Measurements from ENCODE around the gene ZBTB21. TPM values are rescaled to one million over a fixed set of nuclear protein-coding genes. Genes with fewer than 3 reads are reported as not detected.

Gene ZBTB21
- total and polyA plus RNA-seq, 2 donors (not counting 1 experiment from before 2014, with no cell fraction given): 8.9 to 9.1 TPM

DNA sequence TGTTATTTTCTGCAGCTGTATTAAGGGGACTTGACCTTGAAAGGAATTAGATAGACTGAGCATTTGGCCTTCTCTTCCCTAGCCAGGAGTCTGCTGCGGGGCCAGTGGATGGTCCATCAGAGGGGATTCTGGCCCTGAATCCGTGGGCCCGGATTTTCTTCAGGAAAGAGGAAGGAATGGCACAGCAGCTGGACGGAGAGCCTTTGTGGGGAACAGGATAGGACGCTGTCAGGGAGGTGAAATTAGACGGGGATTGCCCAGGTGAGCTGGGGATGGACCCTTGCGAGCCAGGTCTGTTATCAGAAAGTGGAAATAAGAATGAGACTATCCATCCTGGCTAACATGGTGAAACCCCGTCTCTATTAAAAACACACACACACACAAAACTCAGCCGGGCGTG lies 54.6 kb downstream of the ZBTB21 start:
- H2AFZ ChIP-seq (ENCODE audit: low read length): no peak overlapping the region
- no peaks in the 10 kb centered on the region for H4K20me1 ChIP-seq (ENCODE audit: control insufficient read depth, extremely low read depth, insufficient read depth, low read length)
- no peak overlapping the region for H3K9ac ChIP-seq (ENCODE audit: insufficient read depth, low read length)
- no peak overlapping the region for H3K4me3 ChIP-seq (replicated peaks in 1 of 4; ENCODE audit: control extremely low read depth in 1 of 4, insufficient read depth in 1 of 4, low read depth in 3 of 4, low read length in 4 of 4)
- DNase-seq (ENCODE audit: low read depth in 2 of 2): no peak
- peaks cover 19% of the 10 kb centered on the region for H3K4me1 ChIP-seq (ENCODE audit: control insufficient read depth, extremely low read depth, insufficient read depth, low read length)
- H3K79me2 ChIP-seq (ENCODE audit: control insufficient read depth, insufficient read depth, low read length): peaks cover 26% of the 10 kb centered on the region
- H3K9me3 ChIP-seq (ENCODE audit: control insufficient read depth, insufficient read depth, low read depth, low read length): no peaks in the 10 kb centered on the region
- H3K27ac ChIP-seq (ENCODE audit: insufficient read depth, low read length): no peak overlapping the region
- no peak for TF ChIP-seq CTCF (conservative IDR thresholded peaks at IDR 0.05 in 1 of 2, IDR thresholded peaks at IDR 0.05 in 1 of 2; ENCODE audit: low read depth in 1 of 2, low read length in 2 of 2)
- TF ChIP-seq EZH2 (IDR thresholded peaks at IDR 0.05; ENCODE audit: low read length, missing control alignments): no peak
- no peak overlapping the region for H3K4me2 ChIP-seq (ENCODE audit: extremely low read depth, insufficient read depth, low read length)
- H3K36me3 ChIP-seq (ENCODE audit: control insufficient read depth, insufficient read depth, low read length): no peaks in the 10 kb centered on the region
- no peaks in the 10 kb centered on the region for H3K27me3 ChIP-seq (ENCODE audit: control insufficient read depth, insufficient read depth, low read length)

DNA sequence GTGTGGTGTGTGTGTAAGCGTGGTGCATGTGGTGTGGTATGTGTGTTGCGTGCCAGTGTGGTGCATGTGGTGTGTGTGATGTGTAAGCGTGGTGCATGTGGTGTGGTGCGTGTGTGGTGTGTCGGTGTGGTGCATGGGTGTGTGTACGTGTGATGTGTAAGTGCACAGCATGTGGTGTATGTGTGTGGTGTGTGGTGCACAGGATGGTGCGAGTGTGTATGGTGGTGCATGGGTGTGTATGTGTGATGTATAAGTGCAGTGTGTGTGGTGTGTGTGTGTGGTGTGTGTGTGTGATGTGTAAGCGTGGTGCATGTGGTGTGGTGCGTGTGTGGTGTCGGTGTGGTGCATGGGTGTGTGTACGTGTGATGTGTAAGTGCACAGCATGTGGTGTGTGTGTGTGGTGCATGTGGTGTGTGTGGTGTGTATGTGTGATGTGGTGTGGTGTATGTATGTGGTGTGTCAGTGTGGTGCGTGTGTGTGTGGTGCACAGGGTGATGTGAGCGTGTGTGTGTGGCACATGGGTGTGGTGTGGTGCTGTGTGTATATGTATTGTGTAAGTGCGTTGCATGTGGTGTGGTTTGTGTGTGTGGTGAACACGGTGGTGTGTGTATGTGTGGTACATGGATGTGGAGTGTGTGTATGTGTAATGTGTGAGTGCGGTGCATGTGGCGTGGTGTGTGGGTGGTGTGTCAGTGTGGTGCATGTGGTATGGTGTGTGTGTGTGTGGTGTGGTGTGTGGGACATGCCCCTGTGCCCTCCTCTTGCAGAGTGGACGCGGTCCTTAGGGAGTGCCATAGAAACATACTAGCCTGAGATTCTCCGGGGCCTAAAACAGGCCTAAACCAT lies 55.3 kb downstream of the ZBTB21 start:
- Histone ChIP-seq H3K27ac (ENCODE audit: insufficient read depth, low read length) (no peak overlapping the region), H3K4me1 (ENCODE audit: control insufficient read depth, extremely low read depth, insufficient read depth, low read length) (peaks cover 19% of the 10 kb centered on the region), H3K27me3 (ENCODE audit: control insufficient read depth, insufficient read depth, low read length) (no peaks in the 10 kb centered on the region), H2AFZ (ENCODE audit: low read length) (no peak overlapping the region), H3K79me2 (ENCODE audit: control insufficient read depth, insufficient read depth, low read length) (peaks cover 31% of the 10 kb centered on the region), H3K4me3 (replicated peaks in 1 of 4; ENCODE audit: control extremely low read depth in 1 of 4, insufficient read depth in 1 of 4, low read depth in 3 of 4, low read length in 4 of 4) (no peak overlapping the region), H3K4me2 (ENCODE audit: extremely low read depth, insufficient read depth, low read length) (no peak overlapping the region), H4K20me1 (ENCODE audit: control insufficient read depth, extremely low read depth, insufficient read depth, low read length) (no peaks in the 10 kb centered on the region), H3K9ac (ENCODE audit: insufficient read depth, low read length) (no peak overlapping the region), H3K36me3 (ENCODE audit: control insufficient read depth, insufficient read depth, low read length) (no peaks in the 10 kb centered on the region), H3K9me3 (ENCODE audit: control insufficient read depth, insufficient read depth, low read depth, low read length) (no peaks in the 10 kb centered on the region)
- no peak for DNase-seq (ENCODE audit: low read depth in 2 of 2)
- TF ChIP-seq EZH2 (IDR thresholded peaks at IDR 0.05; ENCODE audit: low read length, missing control alignments): no peak
- no peak for TF ChIP-seq CTCF (conservative IDR thresholded peaks at IDR 0.05 in 1 of 2, IDR thresholded peaks at IDR 0.05 in 1 of 2; ENCODE audit: low read depth in 1 of 2, low read length in 2 of 2)

DNA sequence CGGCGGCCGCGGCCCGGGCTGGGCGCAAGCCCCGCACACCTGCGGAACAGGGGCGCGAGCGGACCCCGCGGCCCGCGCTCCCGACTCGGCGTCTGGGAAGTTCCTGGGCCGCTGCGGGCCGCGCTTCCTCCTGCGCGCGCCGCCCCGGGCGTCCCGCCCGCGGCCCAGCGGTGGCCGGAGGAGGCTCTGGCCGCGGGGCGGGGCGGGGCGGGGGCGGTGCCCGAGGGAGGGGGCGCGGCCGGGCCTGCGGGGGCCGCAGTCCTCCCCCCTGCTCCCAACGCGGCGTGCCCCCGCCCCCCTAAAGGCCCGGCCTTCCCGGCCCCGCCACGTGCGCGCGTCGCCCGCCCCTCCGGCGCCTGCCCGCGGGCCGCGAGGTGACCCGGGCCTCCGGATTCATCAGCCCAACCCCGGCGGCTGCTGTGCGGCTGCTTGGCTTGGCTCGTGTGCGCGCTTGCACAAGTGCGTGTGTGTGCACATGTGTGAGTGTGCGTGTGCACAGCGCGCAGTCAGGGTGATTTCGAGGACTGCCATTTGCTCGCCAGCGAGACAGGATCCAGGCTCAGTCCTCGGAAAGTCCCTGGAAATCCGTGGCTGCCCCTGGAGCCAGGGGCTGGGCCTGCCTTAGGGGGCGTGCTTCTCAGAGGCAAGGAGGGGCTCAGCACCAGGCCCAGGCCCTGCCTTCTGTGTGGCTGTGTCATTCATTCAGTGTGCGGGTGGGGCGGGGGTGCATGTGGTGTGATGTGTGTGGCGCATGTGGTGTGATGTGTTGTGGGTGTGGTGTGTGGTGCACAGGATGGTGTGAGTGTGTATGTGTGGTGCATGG lies 56.1 kb downstream of the ZBTB21 start, which contains the start of gene C2CD2:
Gene C2CD2 (minus strand): TSS at position 188 of the 823 bp plus-strand sequence. CDS start 370 bp downstream, outside the sequence.
- H3K79me2 ChIP-seq (ENCODE audit: control insufficient read depth, insufficient read depth, low read length): peaks cover 34% of the 10 kb centered on the region
- H3K4me3 ChIP-seq (replicated peaks in 1 of 4; ENCODE audit: control extremely low read depth in 1 of 4, insufficient read depth in 1 of 4, low read depth in 3 of 4, low read length in 4 of 4): peak within 1 kb of the TSS; percentile 58 to 78 (median 67)
- peak within 1 kb of the TSS; percentile 83 for H3K9ac ChIP-seq (ENCODE audit: insufficient read depth, low read length)
- H4K20me1 ChIP-seq (ENCODE audit: control insufficient read depth, extremely low read depth, insufficient read depth, low read length): no peaks in the 10 kb centered on the region
- no peaks in the 10 kb centered on the region for H3K27me3 ChIP-seq (ENCODE audit: control insufficient read depth, insufficient read depth, low read length)
- DNase-seq (ENCODE audit: low read depth in 2 of 2): peak; percentile 71 to 76
- H3K4me1 ChIP-seq (ENCODE audit: control insufficient read depth, extremely low read depth, insufficient read depth, low read length): peaks cover 19% of the 10 kb centered on the region
- H3K27ac ChIP-seq (ENCODE audit: insufficient read depth, low read length): peak within 1 kb of the TSS; percentile 74
- peak within 1 kb of the TSS; percentile 80 for H2AFZ ChIP-seq (ENCODE audit: low read length)
- no peaks in the 10 kb centered on the region for H3K9me3 ChIP-seq (ENCODE audit: control insufficient read depth, insufficient read depth, low read depth, low read length)
- no peaks in the 10 kb centered on the region for H3K36me3 ChIP-seq (ENCODE audit: control insufficient read depth, insufficient read depth, low read length)
- H3K4me2 ChIP-seq (ENCODE audit: extremely low read depth, insufficient read depth, low read length): peak within 1 kb of the TSS; percentile 96
- TF ChIP-seq CTCF (conservative IDR thresholded peaks at IDR 0.05 in 1 of 2, IDR thresholded peaks at IDR 0.05 in 1 of 2; ENCODE audit: low read depth in 1 of 2, low read length in 2 of 2) (peak in 1 of 2 donors; percentile 8), EZH2 (IDR thresholded peaks at IDR 0.05; ENCODE audit: low read length, missing control alignments) (no peak)
